ENCODE data around the gene VIL1. TPM values are rescaled to one million over a fixed set of nuclear protein-coding genes. Genes with fewer than 3 reads are reported as not detected.

Gene VIL1
- polyA plus RNA-seq, 1 donor from 2014 or later = not detected

DNA sequence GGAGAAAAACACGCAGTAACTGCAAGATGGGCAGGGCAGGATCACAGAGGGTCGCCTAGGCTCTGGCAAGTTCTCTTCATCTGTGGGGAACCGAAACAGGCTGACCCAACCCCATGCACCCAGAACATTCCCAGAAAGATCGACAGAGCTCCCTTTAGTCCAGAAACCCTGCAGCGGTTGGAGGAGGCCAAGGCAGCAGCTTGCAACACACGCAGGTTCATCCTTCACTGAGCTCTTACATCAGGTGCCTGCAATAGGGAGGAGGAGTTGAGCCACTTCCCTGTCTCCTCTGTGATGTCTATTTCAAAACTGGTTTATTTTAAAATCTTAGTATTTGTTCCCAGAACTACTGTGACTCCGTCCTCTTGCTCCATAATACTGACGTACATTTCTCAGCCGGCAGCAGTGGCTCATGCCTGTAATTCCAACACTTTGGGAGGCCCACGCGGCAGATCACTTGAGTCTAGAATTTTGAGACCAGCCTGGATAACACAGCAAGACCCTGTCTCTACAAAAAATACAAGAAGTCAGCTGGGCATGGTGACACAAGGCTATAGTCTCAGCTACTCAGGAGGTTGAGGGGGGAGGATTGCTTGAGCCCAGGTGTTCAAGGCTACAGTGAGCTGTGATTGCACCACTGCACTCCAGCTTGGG is 48.4 kb upstream of the VIL1 start:
- no peak overlapping the region for H3K4me2 ChIP-seq (ENCODE audit: low read length)
- no peak overlapping the region for H3K4me3 ChIP-seq (ENCODE audit: low read length)
- no peaks in the 10 kb centered on the region for H3K79me2 ChIP-seq (replicated peaks; ENCODE audit: insufficient read depth, low read length)

DNA sequence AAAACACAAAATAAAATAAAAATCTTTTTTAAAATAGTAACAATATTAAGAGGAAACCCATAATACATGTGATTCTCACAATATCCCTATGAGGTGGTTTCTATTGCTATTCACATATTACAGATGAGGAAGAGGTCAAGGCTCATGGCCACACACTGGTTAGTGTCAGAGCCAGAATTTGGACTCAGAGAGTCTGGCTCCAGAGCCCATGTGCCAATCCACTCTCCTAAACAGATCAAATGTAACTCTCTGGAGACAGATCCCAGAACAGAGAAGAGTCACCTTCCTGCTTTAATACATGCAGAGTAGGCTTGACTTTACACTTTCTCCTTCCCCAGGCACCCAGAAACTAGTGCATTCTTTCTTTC is 47.0 kb upstream of the VIL1 start:
- no peaks in the 10 kb centered on the region for H3K9me3 ChIP-seq (ENCODE audit: low read length)

More for the DNA sequence above, 48.4 kb upstream of the VIL1 start:
- Histone ChIP-seq H3K9ac (ENCODE audit: low read length) (no peak overlapping the region), H3K27ac (ENCODE audit: low read length) (no peak overlapping the region), H3K9me3 (ENCODE audit: low read length) (no peaks in the 10 kb centered on the region), H3K27me3 (ENCODE audit: insufficient read depth, low read depth, low read length) (peaks cover 9% of the 10 kb centered on the region), H3K36me3 (ENCODE audit: insufficient read depth, low read length) (no peaks in the 10 kb centered on the region), H3F3A (ENCODE audit: insufficient read depth, low read length, poor library complexity, severe bottlenecking) (no peaks in the 10 kb centered on the region), H2AFZ (ENCODE audit: low read depth, low read length) (no peak overlapping the region), H4K20me1 (ENCODE audit: insufficient read depth) (no peaks in the 10 kb centered on the region), H3K9me2 (ENCODE audit: insufficient read depth, low read length) (no peaks in the 10 kb centered on the region)
- TF ChIP-seq MXI1 (conservative IDR thresholded peaks at IDR 0.05; ENCODE audit: poor library complexity, severe bottlenecking) (no peak), EZH2 (IDR thresholded peaks at IDR 0.05; ENCODE audit: borderline replicate concordance, insufficient read depth, low read length, poor library complexity, severe bottlenecking) (no peak), TAF1 (IDR thresholded peaks at IDR 0.05; ENCODE audit: low read depth) (no peak), POLR2AphosphoS5 (IDR thresholded peaks at IDR 0.05) (no peak)

DNA sequence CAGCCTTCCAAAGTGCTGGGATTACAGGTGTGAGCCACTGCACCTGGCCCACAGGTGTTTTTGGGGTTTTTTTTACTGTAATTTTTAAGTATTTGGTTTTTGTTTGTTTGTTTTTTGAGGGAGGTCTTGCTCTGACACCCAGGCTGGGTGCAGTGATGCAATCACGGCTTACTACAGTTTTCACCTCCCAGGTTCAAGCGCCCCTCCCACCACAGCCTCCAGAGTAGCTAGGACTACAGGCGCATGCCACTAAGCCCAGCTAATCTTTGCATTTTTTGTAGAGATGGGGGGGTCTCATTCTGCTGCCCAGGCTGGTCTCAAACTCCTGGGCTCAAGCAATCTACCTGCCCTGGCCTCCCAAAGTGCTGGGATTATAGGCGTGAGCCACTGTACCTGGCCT is 44.1 kb upstream of the VIL1 start:
- Histone ChIP-seq H3K79me2 (replicated peaks; ENCODE audit: insufficient read depth, low read length) (no peaks in the 10 kb centered on the region), H3K4me3 (ENCODE audit: low read length) (no peak overlapping the region), H2AFZ (ENCODE audit: low read depth, low read length) (no peak overlapping the region), H3K36me3 (ENCODE audit: insufficient read depth, low read length) (no peaks in the 10 kb centered on the region), H3K4me2 (ENCODE audit: low read length) (no peak overlapping the region), H3K9me3 (ENCODE audit: low read length) (no peaks in the 10 kb centered on the region), H3K27me3 (ENCODE audit: insufficient read depth, low read depth, low read length) (no peaks in the 10 kb centered on the region), H3F3A (ENCODE audit: insufficient read depth, low read length, poor library complexity, severe bottlenecking) (no peaks in the 10 kb centered on the region), H3K9ac (ENCODE audit: low read length) (no peak overlapping the region), H3K9me2 (ENCODE audit: insufficient read depth, low read length) (no peaks in the 10 kb centered on the region), H4K20me1 (ENCODE audit: insufficient read depth) (no peaks in the 10 kb centered on the region), H3K27ac (ENCODE audit: low read length) (no peak overlapping the region)
- TF ChIP-seq, protein P1, sequence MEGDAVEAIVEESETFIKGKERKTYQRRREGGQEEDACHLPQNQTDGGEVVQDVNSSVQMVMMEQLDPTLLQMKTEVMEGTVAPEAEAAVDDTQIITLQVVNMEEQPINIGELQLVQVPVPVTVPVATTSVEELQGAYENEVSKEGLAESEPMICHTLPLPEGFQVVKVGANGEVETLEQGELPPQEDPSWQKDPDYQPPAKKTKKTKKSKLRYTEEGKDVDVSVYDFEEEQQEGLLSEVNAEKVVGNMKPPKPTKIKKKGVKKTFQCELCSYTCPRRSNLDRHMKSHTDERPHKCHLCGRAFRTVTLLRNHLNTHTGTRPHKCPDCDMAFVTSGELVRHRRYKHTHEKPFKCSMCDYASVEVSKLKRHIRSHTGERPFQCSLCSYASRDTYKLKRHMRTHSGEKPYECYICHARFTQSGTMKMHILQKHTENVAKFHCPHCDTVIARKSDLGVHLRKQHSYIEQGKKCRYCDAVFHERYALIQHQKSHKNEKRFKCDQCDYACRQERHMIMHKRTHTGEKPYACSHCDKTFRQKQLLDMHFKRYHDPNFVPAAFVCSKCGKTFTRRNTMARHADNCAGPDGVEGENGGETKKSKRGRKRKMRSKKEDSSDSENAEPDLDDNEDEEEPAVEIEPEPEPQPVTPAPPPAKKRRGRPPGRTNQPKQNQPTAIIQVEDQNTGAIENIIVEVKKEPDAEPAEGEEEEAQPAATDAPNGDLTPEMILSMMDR (IDR thresholded peaks at IDR 0.05; ENCODE audit: poor library complexity, severe bottlenecking) = no peak
- TF ChIP-seq TAF1 (IDR thresholded peaks at IDR 0.05; ENCODE audit: low read depth) (no peak), EP300 (conservative IDR thresholded peaks at IDR 0.05; ENCODE audit: poor library complexity, severe bottlenecking) (no peak), MXI1 (conservative IDR thresholded peaks at IDR 0.05; ENCODE audit: poor library complexity, severe bottlenecking) (no peak), SMC3 (conservative IDR thresholded peaks at IDR 0.05; ENCODE audit: poor library complexity) (no peak), POLR2AphosphoS5 (IDR thresholded peaks at IDR 0.05) (no peak), RAD21 (conservative IDR thresholded peaks at IDR 0.05) (no peak), EZH2 (IDR thresholded peaks at IDR 0.05; ENCODE audit: borderline replicate concordance, insufficient read depth, low read length, poor library complexity, severe bottlenecking) (no peak)
- TF ChIP-seq, protein P2, sequence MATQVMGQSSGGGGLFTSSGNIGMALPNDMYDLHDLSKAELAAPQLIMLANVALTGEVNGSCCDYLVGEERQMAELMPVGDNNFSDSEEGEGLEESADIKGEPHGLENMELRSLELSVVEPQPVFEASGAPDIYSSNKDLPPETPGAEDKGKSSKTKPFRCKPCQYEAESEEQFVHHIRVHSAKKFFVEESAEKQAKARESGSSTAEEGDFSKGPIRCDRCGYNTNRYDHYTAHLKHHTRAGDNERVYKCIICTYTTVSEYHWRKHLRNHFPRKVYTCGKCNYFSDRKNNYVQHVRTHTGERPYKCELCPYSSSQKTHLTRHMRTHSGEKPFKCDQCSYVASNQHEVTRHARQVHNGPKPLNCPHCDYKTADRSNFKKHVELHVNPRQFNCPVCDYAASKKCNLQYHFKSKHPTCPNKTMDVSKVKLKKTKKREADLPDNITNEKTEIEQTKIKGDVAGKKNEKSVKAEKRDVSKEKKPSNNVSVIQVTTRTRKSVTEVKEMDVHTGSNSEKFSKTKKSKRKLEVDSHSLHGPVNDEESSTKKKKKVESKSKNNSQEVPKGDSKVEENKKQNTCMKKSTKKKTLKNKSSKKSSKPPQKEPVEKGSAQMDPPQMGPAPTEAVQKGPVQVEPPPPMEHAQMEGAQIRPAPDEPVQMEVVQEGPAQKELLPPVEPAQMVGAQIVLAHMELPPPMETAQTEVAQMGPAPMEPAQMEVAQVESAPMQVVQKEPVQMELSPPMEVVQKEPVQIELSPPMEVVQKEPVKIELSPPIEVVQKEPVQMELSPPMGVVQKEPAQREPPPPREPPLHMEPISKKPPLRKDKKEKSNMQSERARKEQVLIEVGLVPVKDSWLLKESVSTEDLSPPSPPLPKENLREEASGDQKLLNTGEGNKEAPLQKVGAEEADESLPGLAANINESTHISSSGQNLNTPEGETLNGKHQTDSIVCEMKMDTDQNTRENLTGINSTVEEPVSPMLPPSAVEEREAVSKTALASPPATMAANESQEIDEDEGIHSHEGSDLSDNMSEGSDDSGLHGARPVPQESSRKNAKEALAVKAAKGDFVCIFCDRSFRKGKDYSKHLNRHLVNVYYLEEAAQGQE (IDR thresholded peaks at IDR 0.05; ENCODE audit: borderline replicate concordance) = no peak

More for the DNA sequence above, 47.0 kb upstream of the VIL1 start:
- Histone ChIP-seq H3K27ac (ENCODE audit: low read length) (no peak overlapping the region), H3K9ac (ENCODE audit: low read length) (no peak overlapping the region), H3K27me3 (ENCODE audit: insufficient read depth, low read depth, low read length) (peaks cover 9% of the 10 kb centered on the region), H3K4me2 (ENCODE audit: low read length) (no peak overlapping the region), H2AFZ (ENCODE audit: low read depth, low read length) (no peak overlapping the region), H4K20me1 (ENCODE audit: insufficient read depth) (no peaks in the 10 kb centered on the region), H3K4me3 (ENCODE audit: low read length) (no peak overlapping the region), H3K36me3 (ENCODE audit: insufficient read depth, low read length) (no peaks in the 10 kb centered on the region), H3K9me2 (ENCODE audit: insufficient read depth, low read length) (no peaks in the 10 kb centered on the region), H3K79me2 (replicated peaks; ENCODE audit: insufficient read depth, low read length) (no peaks in the 10 kb centered on the region), H3F3A (ENCODE audit: insufficient read depth, low read length, poor library complexity, severe bottlenecking) (no peaks in the 10 kb centered on the region)
- TF ChIP-seq RAD21 (conservative IDR thresholded peaks at IDR 0.05) (no peak), POLR2AphosphoS5 (IDR thresholded peaks at IDR 0.05) (no peak), EP300 (conservative IDR thresholded peaks at IDR 0.05; ENCODE audit: poor library complexity, severe bottlenecking) (no peak), TAF1 (IDR thresholded peaks at IDR 0.05; ENCODE audit: low read depth) (no peak), SMC3 (conservative IDR thresholded peaks at IDR 0.05; ENCODE audit: poor library complexity) (no peak)
- TF ChIP-seq, protein P2 (IDR thresholded peaks at IDR 0.05; ENCODE audit: borderline replicate concordance) = no peak
